ENCODE data around the gene NHLRC4. TPM values are rescaled to one million over a fixed set of nuclear protein-coding genes. Genes with fewer than 3 reads are reported as not detected.

Gene NHLRC4
- total and polyA plus RNA-seq, 4 donors: 2.3 to 8.6 (median 5.7) TPM

- H3K4me3 ChIP-seq: no peak overlapping the region
- no peaks in the 10 kb centered on the region for H3K9me3 ChIP-seq (ENCODE audit: control insufficient read depth in 4 of 4, insufficient read depth in 3 of 4, low read length in 3 of 4)
- H3K4me1 ChIP-seq (ENCODE audit: control insufficient read depth in 5 of 5, insufficient read depth in 5 of 5, low read length in 5 of 5): no peaks in the 10 kb centered on the region
- no peaks in the 10 kb centered on the region for H3K27me3 ChIP-seq (ENCODE audit: control insufficient read depth in 3 of 3, insufficient read depth in 3 of 3, low read length in 2 of 3)
- WGBS, 2 donors: 65 to 74% methylated on average over 52 to 60 of the region's 60 CpGs
- H3K9ac ChIP-seq (ENCODE audit: insufficient read depth in 1 of 2, low read length in 2 of 2): no peak overlapping the region
- DNase-seq (peak; percentile 35 to 50 (median 44)), ATAC-seq (ENCODE audit: insufficient read depth, low FRiP score) (no peak)
- no peak overlapping the region for H3K27ac ChIP-seq (ENCODE audit: low read depth in 1 of 2, low read length in 1 of 2)
- H3K36me3 ChIP-seq (ENCODE audit: control insufficient read depth in 4 of 4, insufficient read depth in 4 of 4, low read length in 4 of 4): peaks cover 0 to 54% (median 5%) of the 10 kb centered on the region in 4 donors
- no peak for TF ChIP-seq CTCF (IDR thresholded peaks at IDR 0.05; ENCODE audit: control extremely low read depth, extremely low read depth)
Measured at GRCh38 chr16:546909-547770, 19.7 kb upstream of the NHLRC4 start.

- no peak overlapping the region for H3K27ac ChIP-seq (ENCODE audit: low read depth in 1 of 2, low read length in 1 of 2)
- no peak for DNase-seq
- ATAC-seq (ENCODE audit: insufficient read depth, low FRiP score): no peak
- H3K4me3 ChIP-seq: no peak overlapping the region
- no peaks in the 10 kb centered on the region for H3K4me1 ChIP-seq (ENCODE audit: control insufficient read depth in 5 of 5, insufficient read depth in 5 of 5, low read length in 5 of 5)
- H3K9ac ChIP-seq (ENCODE audit: insufficient read depth in 1 of 2, low read length in 2 of 2): no peak overlapping the region
- TF ChIP-seq CTCF (IDR thresholded peaks at IDR 0.05; ENCODE audit: control extremely low read depth, extremely low read depth): no peak
- H3K9me3 ChIP-seq (ENCODE audit: control insufficient read depth in 4 of 4, insufficient read depth in 3 of 4, low read length in 3 of 4): no peaks in the 10 kb centered on the region
- 95% methylated on average over 21 of the region's 21 CpGs for WGBS, 2 donors
- H3K36me3 ChIP-seq (ENCODE audit: control insufficient read depth in 4 of 4, insufficient read depth in 4 of 4, low read length in 4 of 4): peaks cover 0 to 61% (median 6%) of the 10 kb centered on the region in 4 donors
- no peaks in the 10 kb centered on the region for H3K27me3 ChIP-seq (ENCODE audit: control insufficient read depth in 3 of 3, insufficient read depth in 3 of 3, low read length in 2 of 3)
Measured at GRCh38 chr16:548586-548985, 18.2 kb upstream of the NHLRC4 start.

GRCh38 chr16:549544-550263 is 17.1 kb upstream of the NHLRC4 start:
- H3K27me3 ChIP-seq (ENCODE audit: control insufficient read depth in 3 of 3, insufficient read depth in 3 of 3, low read length in 2 of 3): no peaks in the 10 kb centered on the region
- DNase-seq: no peak
- peak overlapping the region; percentile 12 for H3K4me3 ChIP-seq
- no peak overlapping the region for H3K9ac ChIP-seq (ENCODE audit: insufficient read depth in 1 of 2, low read length in 2 of 2)
- no peaks in the 10 kb centered on the region for H3K4me1 ChIP-seq (ENCODE audit: control insufficient read depth in 5 of 5, insufficient read depth in 5 of 5, low read length in 5 of 5)
- TF ChIP-seq CTCF (IDR thresholded peaks at IDR 0.05; ENCODE audit: control extremely low read depth, extremely low read depth): no peak
- WGBS, 2 donors: 95 to 96% methylated on average over 45 to 54 of the region's 54 CpGs
- no peak overlapping the region for H3K27ac ChIP-seq (ENCODE audit: low read depth in 1 of 2, low read length in 1 of 2)
- peaks cover 0 to 70% (median 6%) of the 10 kb centered on the region in 4 donors for H3K36me3 ChIP-seq (ENCODE audit: control insufficient read depth in 4 of 4, insufficient read depth in 4 of 4, low read length in 4 of 4)
- H3K9me3 ChIP-seq (ENCODE audit: control insufficient read depth in 4 of 4, insufficient read depth in 3 of 4, low read length in 3 of 4): no peaks in the 10 kb centered on the region
- ATAC-seq (ENCODE audit: insufficient read depth, low FRiP score): no peak

All from lung (tissue), 12 donors.